Globus pallidus (tissue), 1 donor: Measurements from ENCODE around the gene LBH.

Experiments used
- DNase-seq: peaks from one replicate; pipeline ENCODE4 v3.0.0-alpha.2; 2015; ENCODE audit warnings: low spot score

The LBH gene

GRCh38 chr2:30217644-30218337 is 13.5 kb upstream of the LBH start:
- no peak for DNase-seq

- DNase-seq = no peak
These were observed 13.0 kb upstream of the LBH start for GRCh38 chr2:30218338-30218713.

GRCh38 chr2:30218814-30219213 is 12.5 kb upstream of the LBH start:
- no peak for DNase-seq

GRCh38 chr2:30219886-30220875 is 11.2 kb upstream of the LBH start:
- DNase-seq = no peak

GRCh38 chr2:30221531-30221930 is 9.8 kb upstream of the LBH start:
- DNase-seq = no peak

GRCh38 chr2:30222031-30222430 is 9.3 kb upstream of the LBH start:
- no peak for DNase-seq

GRCh38 chr2:30222636-30223360 is 8.5 kb upstream of the LBH start:
- DNase-seq = no peak

- no peak for DNase-seq
These were observed 7.9 kb upstream of the LBH start for GRCh38 chr2:30223413-30223874.

GRCh38 chr2:30224151-30224550 is 7.2 kb upstream of the LBH start:
- no peak for DNase-seq

- DNase-seq = no peak
These were observed 6.1 kb upstream of the LBH start for GRCh38 chr2:30225131-30225762.

GRCh38 chr2:30226144-30227032 is 4.9 kb upstream of the LBH start:
- DNase-seq = no peak

GRCh38 chr2:30229596-30229995 is 1.7 kb upstream of the LBH start:
- no peak for DNase-seq

GRCh38 chr2:30230497-30231211 is 680 bp upstream of the LBH start:
- DNase-seq = no peak

- DNase-seq = no peak
These were observed 864 bp downstream of the LBH start for GRCh38 chr2:30231996-30232800.

GRCh38 chr2:30232801-30233130 is 1.4 kb downstream of the LBH start:
- no peak for DNase-seq

GRCh38 chr2:30233271-30234009 is 2.1 kb downstream of the LBH start:
- no peak for DNase-seq

- no peak for DNase-seq
These were observed 3.0 kb downstream of the LBH start for GRCh38 chr2:30234180-30234971.
